Keratinocyte (primary cell): Measurements from ENCODE around the gene PPY. TPM values are rescaled to one million over a fixed set of nuclear protein-coding genes. Genes with fewer than 3 reads are reported as not detected.
"Not testable (repeated sequence)": the region's sequence is repeated elsewhere in the genome, so short reads cannot be mapped to it uniquely, and the experiment has no call there.

Experiments used
- DNase-seq: peaks from one replicate; pipeline ENCODE4 v3.0.0-alpha.2; 2011; ENCODE audit warnings: low read depth, missing footprints, low spot score
- FAIRE-seq: peaks from 2 replicates; lab custom pipeline; 2011; peaks lifted over from hg19 to GRCh38; lab: Jason Lieb, UNC
- H2AFZ ChIP-seq: 2 replicates; pipeline ENCODE4 v1.6.0; 2012; ENCODE audit warnings: low read length, control low read depth, inconsistent platforms; ENCODE audit not compliant: control insufficient read depth
- H3K27ac ChIP-seq: 2 replicates; pipeline ENCODE4 v1.5.1; 2011; ENCODE audit warnings: low read length; ENCODE audit not compliant: control insufficient read depth, insufficient read depth
- H3K27me3 ChIP-seq: 3 replicates; pipeline ENCODE4 v1.6.0; 2011; ENCODE audit warnings: low read length; ENCODE audit not compliant: control insufficient read depth, insufficient read depth; ENCODE audit errors: extremely low read depth
- H3K36me3 ChIP-seq, 2 experiments: 2 replicates in 1 of 2; 3 replicates in 1 of 2; pipeline ENCODE4 v1.5.1; 2011; ENCODE audit warnings: low read length in 2 of 2, mild to moderate bottlenecking in 1 of 2; ENCODE audit not compliant: control insufficient read depth in 2 of 2, insufficient read depth in 2 of 2; ENCODE audit errors: extremely low read depth in 1 of 2
- H3K4me1 ChIP-seq: 3 replicates; pipeline ENCODE4 v1.5.1; 2011; ENCODE audit warnings: low read length; ENCODE audit not compliant: control insufficient read depth, insufficient read depth; ENCODE audit errors: extremely low read depth
- H3K4me2 ChIP-seq: 3 replicates; pipeline ENCODE4 v1.6.0; 2011; ENCODE audit warnings: low read depth, low read length; ENCODE audit not compliant: control insufficient read depth, insufficient read depth; ENCODE audit errors: extremely low read depth
- H3K4me3 ChIP-seq, 3 experiments: fragments of 200-600 bp in 1 of 3; sonication (generic) in 1 of 3; 2 replicates in 2 of 3; 3 replicates in 1 of 3; pipeline ENCODE4 v1.5.1; 2011 to 2016; ENCODE audit warnings: low read length in 3 of 3, mild to moderate bottlenecking in 3 of 3, control low read depth in 2 of 3, inconsistent platforms in 1 of 3, low read depth in 1 of 3, mixed read lengths in 1 of 3, mixed run types in 1 of 3, moderate library complexity in 1 of 3; ENCODE audit not compliant: control insufficient read depth in 2 of 3, insufficient read depth in 2 of 3; ENCODE audit errors: extremely low read depth in 1 of 3
- H3K79me2 ChIP-seq: 2 replicates; pipeline ENCODE4 v1.6.0; 2012; ENCODE audit warnings: low read length; ENCODE audit not compliant: control insufficient read depth, insufficient read depth
- H3K9ac ChIP-seq: 3 replicates; pipeline ENCODE4 v1.6.0; 2011; ENCODE audit warnings: low read length; ENCODE audit not compliant: control insufficient read depth, insufficient read depth; ENCODE audit errors: extremely low read depth
- H3K9me1 ChIP-seq: 3 replicates; pipeline ENCODE4 v1.6.0; 2011; ENCODE audit warnings: low read length; ENCODE audit not compliant: control insufficient read depth, insufficient read depth; ENCODE audit errors: extremely low read depth
- H3K9me3 ChIP-seq: 2 replicates; pipeline ENCODE4 v1.5.1; 2012; ENCODE audit warnings: low read depth, low read length; ENCODE audit not compliant: control insufficient read depth
- H4K20me1 ChIP-seq: 3 replicates; pipeline ENCODE4 v1.6.0; 2011; ENCODE audit warnings: low read length; ENCODE audit not compliant: control insufficient read depth, insufficient read depth; ENCODE audit errors: extremely low read depth
- CTCF ChIP-seq, 3 experiments: IDR thresholded peaks in 1 of 3; conservative IDR thresholded peaks in 1 of 3; optimal IDR thresholded peaks in 1 of 3; 2 replicates in 2 of 3; 3 replicates in 1 of 3; pipeline versions ENCODE3 to v1.5.1; 2011; ENCODE audit warnings: low read length in 3 of 3, mild to moderate bottlenecking in 3 of 3, moderate library complexity in 2 of 3, control low read depth in 1 of 3, inconsistent platforms in 1 of 3; ENCODE audit not compliant: insufficient read depth in 2 of 3; ENCODE audit errors: extremely low read depth in 1 of 3
- EZH2 ChIP-seq: IDR thresholded peaks from one replicate; pipeline ENCODE4 v1.6.1; 2012; ENCODE audit warnings: inconsistent platforms, mild to moderate bottlenecking, low read length, moderate library complexity
- dilution Hi-C: fragments of 300-500 bp; cut with MboI; formaldehyde crosslinking; loops from one replicate; pipeline ENCODE4 v1.7.0; 2020; ENCODE audit warnings: low sequenced_read_pairs; ENCODE audit not compliant: extremely low pct_ligation_motif_present
- polyA plus RNA-seq, 5 experiments: library from polyadenylated mRNA; depleted of rRNA in 3 of 5; stranded (reverse) in 3 of 5; stranded (forward) in 1 of 5; unstranded in 1 of 5; fragments of >200 nt; gene quantifications; 1 replicate in 1 of 5; 2 replicates in 3 of 5; 3 replicates in 1 of 5; pipeline versions ENCODE4 v1.2.1 to v1.2.3, GENCODE V29; 2011 to 2012; ENCODE audit warnings: missing spikeins in 2 of 5, low read depth in 1 of 5, low replicate concordance in 1 of 5

PPY gene
- polyA plus RNA-seq, 1 donor (not counting 4 experiments of a cell fraction or from before 2014, with no cell fraction given), result not detected

- FAIRE-seq (no peak), DNase-seq (no peak)
- H3K27ac ChIP-seq, result no peak overlapping the region
- H2AFZ ChIP-seq, result no peak overlapping the region
- no peaks in the 10 kb centered on the region for H3K79me2 ChIP-seq
- no peaks in the 10 kb centered on the region for H3K27me3 ChIP-seq
- H3K36me3 ChIP-seq, result no peaks in the 10 kb centered on the region
- no peaks in the 10 kb centered on the region for H3K9me3 ChIP-seq
- H3K4me1 ChIP-seq, result no peaks in the 10 kb centered on the region
- H3K9ac ChIP-seq, result no peak overlapping the region
- H3K4me3 ChIP-seq, result no peak overlapping the region
- no peak overlapping the region for H3K4me2 ChIP-seq
- TF ChIP-seq CTCF (optimal IDR thresholded peaks at IDR 0.05 in 1 of 3, IDR thresholded peaks at IDR 0.05 in 1 of 3, conservative IDR thresholded peaks at IDR 0.05 in 1 of 3; ENCODE audit: extremely low read depth in 1 of 3, insufficient read depth in 2 of 3, low read length in 3 of 3) (no peak), EZH2 (no peak)
- no peaks in the 10 kb centered on the region for H4K20me1 ChIP-seq
- dilution Hi-C loops, result no loop called here
- no peaks in the 10 kb centered on the region for H3K9me1 ChIP-seq
These were observed 19.7 kb upstream of the PPY start for GRCh38 chr17:43961954-43962353.

- FAIRE-seq, H3K9me3 ChIP-seq, H3K4me3 ChIP-seq, H3K9me1 ChIP-seq, H3K27me3 ChIP-seq, H3K79me2 ChIP-seq, H3K27ac ChIP-seq, H3K9ac ChIP-seq, dilution Hi-C loops, H4K20me1 ChIP-seq, DNase-seq, H3K4me1 ChIP-seq, H3K36me3 ChIP-seq, H2AFZ ChIP-seq, H3K4me2 ChIP-seq: not testable (repeated sequence)
These were observed 19.0 kb upstream of the PPY start for GRCh38 chr17:43961292-43961691.

- Histone ChIP-seq H3K27me3 (peaks cover 11% of the 10 kb centered on the region), H2AFZ (no peak overlapping the region), H3K36me3 (no peaks in the 10 kb centered on the region), H3K4me2 (no peak overlapping the region), H3K9ac (no peak overlapping the region), H3K9me3 (no peaks in the 10 kb centered on the region), H3K9me1 (no peaks in the 10 kb centered on the region), H3K27ac (no peak overlapping the region), H3K4me1 (no peaks in the 10 kb centered on the region), H3K4me3 (no peak overlapping the region), H3K79me2 (no peaks in the 10 kb centered on the region), H4K20me1 (no peaks in the 10 kb centered on the region)
- TF ChIP-seq EZH2, result no peak
- no peak for TF ChIP-seq CTCF (optimal IDR thresholded peaks at IDR 0.05 in 1 of 3, IDR thresholded peaks at IDR 0.05 in 1 of 3, conservative IDR thresholded peaks at IDR 0.05 in 1 of 3; ENCODE audit: extremely low read depth in 1 of 3, insufficient read depth in 2 of 3, low read length in 3 of 3)
- dilution Hi-C loops, result no loop called here
- FAIRE-seq (no peak), DNase-seq (no peak)
These were observed 16.6 kb upstream of the PPY start for GRCh38 chr17:43958748-43959352.
